Epithelial cell of alveolus of lung (primary cell): ENCODE measurements around the gene MIX23. TPM values are rescaled to one million over a fixed set of nuclear protein-coding genes. Genes with fewer than 3 reads are reported as not detected.

ENCODE experiments used
- total RNA-seq: library from RNA; depleted of rRNA; stranded (reverse); fragments of >200 nt; gene quantifications from 2 replicates; pipeline ENCODE4 v1.2.1, GENCODE V29; 2015

Gene MIX23
- total RNA-seq: 22.8 and 26.2 TPM in 2 replicates

GRCh38 chr3:122382888-122383666, at the start of gene MIX23:
MIX23 (minus strand) TSS chr3:122383231; CDS start chr3:122383224, 7 bp downstream.

GRCh38 chr3:122415762-122416654, 33.0 kb upstream of the MIX23 start, which contains the start of gene WDR5B:
WDR5B (minus strand) TSS chr3:122416062; CDS start chr3:122415528, 534 bp downstream.

GRCh38 chr3:122383771-122384697, 1.0 kb upstream of the MIX23 start, which contains the start of gene FAM162A:
FAM162A (plus strand) TSS chr3:122384182; CDS start chr3:122384266, 84 bp downstream.

GRCh38 chr3:122324871-122325323, 58.1 kb downstream of the MIX23 start, which contains the start of gene CSTA:
CSTA (plus strand) TSS chr3:122325248; CDS start chr3:122325293, 45 bp downstream.

Other genes starting within 250 kb of the MIX23 start
- not detected in 2 replicates for gene CASR, start 199.6 kb downstream of the MIX23 start, total RNA-seq
- gene CSTA, start 58.0 kb downstream of the MIX23 start, total RNA-seq: 0.88 and 2.1 TPM in 2 replicates
- gene FAM162A, start 951 bp upstream of the MIX23 start, total RNA-seq: 23.4 and 70.7 TPM in 2 replicates
- 3.5 and 7.2 TPM in 2 replicates for gene WDR5B, start 32.8 kb upstream of the MIX23 start, total RNA-seq
- gene KPNA1, start 131.7 kb upstream of the MIX23 start, total RNA-seq: 27.1 and 27.2 TPM in 2 replicates
- gene PARP9, start 181.1 kb upstream of the MIX23 start, total RNA-seq: 14.5 and 16.5 TPM in 2 replicates
- 17.5 and 19.3 TPM in 2 replicates for gene DTX3L, start 181.1 kb upstream of the MIX23 start, total RNA-seq
- gene PARP15, start 194.4 kb upstream of the MIX23 start, total RNA-seq: under 0.01 TPM in 1 of 2 replicates, not detected in the other